Amygdala (tissue), 56 donors: ENCODE results near the gene LTA.

Experiments
- DNase-seq, 56 donors: peaks; one replicate each; lab custom pipeline; 2025; lab: John Stamatoyannopoulos, UW

Gene LTA

DNA sequence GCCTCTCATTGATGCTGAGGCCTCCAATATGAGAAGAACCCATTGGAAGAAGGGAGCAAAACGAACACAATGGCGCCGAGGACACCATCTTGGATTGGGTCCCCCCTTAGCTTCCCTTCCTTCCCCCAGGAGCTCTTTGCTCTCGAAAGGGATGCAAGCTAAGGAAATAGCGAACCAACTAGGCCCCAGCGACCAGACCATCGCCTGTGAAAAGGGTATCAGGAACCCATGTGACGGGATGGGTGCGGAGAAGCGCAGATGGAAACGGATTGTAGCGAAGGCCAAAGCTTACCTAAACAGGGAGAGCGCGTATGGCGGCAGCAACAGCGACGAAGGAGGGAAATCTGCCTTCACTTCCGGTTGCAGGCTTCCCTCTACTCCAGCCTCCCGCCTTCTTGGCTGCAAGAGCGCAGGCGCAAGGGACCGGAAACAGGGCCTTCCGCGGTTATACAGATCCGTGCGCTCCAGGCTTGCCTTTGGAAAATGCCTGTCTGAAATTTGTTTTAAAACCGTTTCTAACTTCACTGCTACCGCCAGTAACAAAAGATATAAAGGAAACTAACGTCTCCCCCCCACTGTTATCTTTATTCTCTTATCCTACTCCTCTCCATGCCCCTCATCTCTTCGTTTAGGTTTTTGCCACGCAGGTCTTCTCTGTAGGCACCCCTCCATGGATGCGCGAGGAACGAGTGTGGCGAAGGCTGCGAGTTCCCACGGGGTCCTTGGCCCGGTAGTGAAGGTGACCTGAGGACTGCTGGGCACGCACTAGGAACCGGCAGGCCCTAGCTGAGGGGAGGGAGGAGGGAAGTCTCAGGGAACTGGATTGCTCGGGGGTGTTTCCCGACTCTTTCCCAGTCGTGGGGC, 30.2 kb upstream of the LTA start, which contains the start of gene DDX39B:
TSS of gene DDX39B (minus strand) at position 346 of the 864 bp plus-strand sequence. CDS start 1,471 bp downstream, outside the sequence.
- DNase-seq, result peak; percentile 67 to 97 (median 92)

DNA sequence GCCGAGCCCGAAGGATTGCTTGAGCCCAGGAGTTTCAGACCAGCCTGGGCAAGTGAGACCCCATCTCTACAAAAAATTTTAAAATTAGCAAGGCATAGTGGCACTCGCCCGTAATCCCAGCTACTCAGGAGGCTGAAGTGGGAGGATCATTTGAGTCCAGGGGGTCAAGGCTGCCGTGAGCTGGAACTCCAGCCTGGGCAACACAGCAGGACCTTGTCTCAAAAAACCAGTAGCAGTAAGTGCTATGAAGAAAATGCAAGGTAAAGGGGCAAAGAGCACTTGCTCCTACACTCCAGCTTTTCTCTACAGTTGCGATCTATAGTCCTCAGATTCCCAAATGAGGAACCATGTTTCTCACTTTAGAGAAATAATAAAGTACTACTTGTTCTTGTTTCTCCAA, 28.4 kb upstream of the LTA start:
- no peak for DNase-seq

DNA sequence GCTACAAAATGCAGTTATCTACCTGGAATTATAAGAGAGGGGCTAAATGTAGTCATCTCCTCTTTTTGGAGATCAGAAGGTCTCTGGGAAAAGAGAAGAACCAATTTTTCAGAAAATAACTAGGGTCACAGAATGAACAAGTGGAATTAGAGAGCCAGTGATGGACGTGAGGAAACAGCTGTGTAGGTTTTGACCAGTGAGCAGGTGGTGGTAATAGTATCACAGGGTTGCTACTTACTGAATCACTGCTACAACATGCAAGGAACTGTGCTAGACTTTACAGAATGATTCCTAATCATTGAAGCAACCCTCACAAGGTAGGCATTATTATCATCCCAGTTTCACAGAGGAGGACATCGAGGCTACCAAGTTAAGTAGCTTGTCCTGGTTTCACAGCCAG, 27.4 kb upstream of the LTA start:
- no peak for DNase-seq

DNA sequence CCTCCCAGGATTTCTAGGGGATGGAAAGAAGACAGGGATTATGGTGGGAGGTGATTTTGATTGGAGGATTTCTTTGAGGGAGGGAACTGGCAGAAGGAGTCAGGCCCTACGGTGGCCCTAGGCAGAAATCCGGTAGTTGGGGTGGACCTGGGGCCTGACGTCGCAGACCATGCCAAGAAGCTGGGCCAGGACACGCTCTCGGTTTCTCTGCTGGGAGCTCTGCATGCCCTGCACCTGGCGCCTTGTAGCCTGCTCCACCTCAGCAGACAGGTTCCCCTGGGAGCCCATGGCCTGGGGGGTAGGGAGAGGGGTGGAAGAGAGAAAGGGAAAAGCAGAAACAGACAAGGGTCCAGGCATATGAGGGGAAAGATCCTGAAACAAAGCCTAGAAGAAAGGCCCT, 26.8 kb upstream of the LTA start:
- no peak for DNase-seq

DNA sequence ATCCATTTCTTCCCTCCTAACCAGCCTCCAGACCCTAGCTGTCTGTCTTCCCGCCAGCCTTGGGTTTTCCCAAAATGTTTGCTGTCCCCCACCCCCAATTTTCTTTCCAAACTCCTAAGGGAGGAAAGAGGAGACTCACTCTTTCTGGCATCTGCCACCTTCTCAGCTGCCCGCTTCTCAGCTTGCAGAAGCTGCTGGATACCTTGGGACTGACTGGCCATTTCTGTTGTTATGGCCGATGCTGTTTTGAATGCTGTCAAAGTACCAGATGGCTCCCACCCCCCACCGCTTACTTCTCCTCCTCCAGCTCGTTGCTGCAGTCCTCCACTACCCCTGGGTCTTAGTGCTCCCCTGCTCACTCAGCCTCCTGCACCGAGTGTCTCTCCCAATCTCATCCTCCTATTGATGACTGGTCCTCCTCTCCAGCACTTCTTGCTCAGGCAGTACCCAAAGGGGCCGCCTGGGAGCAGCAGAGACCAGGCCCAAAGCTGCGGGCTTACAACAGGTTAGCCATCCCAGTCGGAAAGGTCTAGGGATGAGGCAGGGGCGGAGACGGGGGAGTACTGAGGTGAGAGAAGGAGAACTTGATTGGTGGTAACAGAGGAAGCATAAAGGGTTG, 25.6 kb upstream of the LTA start, which contains the start of gene ATP6V1G2:
TSS of gene ATP6V1G2 (minus strand) at position 270 of the 619 bp plus-strand sequence. CDS start at position 221, 49 bp downstream.
- DNase-seq, result peak; percentile 27 to 94 (median 86)

DNA sequence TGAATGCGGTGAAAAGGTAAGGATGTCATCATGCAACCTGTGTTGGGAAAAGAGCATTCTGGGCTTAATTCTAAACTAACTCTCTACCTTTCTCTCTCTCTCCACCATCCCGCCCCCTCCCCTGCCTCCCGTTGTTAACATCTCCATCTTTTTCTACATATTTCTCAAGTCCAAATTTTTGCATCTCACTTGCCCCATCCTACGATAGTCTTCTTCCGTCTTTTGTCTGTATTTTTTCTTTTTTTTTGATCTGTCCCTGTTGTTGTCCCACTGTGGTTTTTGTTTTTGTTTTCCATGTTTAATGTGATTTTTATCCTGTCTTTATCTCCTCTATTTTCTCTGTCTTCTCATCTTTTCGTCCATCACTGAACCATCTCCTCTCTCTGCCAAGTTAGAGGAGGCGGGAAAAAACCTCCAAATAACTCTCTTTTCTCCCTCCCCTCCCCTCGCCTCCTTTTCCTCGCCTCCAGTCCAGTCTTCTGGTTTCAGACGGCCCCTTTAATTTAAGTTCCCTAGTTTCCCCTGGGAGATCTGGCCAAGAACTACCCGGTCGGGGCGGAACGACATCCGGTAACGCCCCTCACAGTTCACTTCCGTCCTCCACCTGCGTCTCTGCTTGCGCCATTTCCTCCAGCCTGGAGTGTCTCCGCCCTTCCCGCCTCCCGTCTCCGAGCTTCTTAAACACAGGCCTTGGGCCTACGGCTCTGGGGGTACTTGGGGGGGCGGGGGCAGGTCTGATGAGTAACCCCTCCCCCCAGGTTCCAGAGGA, 24.9 kb upstream of the LTA start, which contains the start of gene NFKBIL1:
TSS of gene NFKBIL1 (plus strand) at position 651 of the 769 bp plus-strand sequence. CDS start at position 738, 87 bp downstream.
- DNase-seq, result peak; percentile 53 to 98 (median 94)

DNA sequence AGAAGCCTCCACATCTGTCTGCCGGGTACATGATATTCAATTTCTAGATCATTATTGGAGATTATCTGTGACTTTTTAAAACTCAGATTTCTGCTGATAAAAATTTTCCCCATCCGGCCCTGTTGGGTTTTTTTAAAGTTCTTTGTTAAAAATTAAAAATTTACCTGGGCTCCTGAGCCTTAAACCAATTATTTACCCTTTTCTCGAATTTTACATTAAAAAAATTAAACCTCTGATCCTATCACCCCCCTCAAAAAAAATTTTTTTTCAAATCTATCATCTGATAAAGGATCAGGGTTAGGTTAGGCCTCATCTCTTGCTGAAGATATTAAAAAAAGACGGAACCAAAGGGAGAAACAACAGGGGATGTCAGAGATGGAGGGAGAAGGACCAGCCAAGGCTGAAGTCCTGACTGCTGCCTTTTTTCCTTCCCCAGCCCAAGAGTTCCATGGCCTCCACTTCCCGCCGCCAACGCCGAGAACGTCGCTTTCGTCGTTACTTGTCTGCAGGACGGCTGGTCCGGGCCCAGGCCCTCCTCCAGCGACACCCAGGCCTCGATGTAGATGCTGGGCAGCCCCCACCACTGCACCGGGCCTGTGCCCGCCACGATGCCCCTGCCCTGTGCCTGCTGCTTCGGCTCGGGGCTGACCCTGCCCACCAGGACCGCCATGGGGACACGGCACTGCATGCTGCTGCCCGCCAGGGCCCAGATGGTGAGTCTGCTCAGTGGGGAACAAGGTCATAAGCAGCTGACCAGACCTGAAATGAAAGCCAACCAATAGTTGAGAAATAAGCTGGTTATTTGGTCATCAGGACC, 24.2 kb upstream of the LTA start:
- DNase-seq, result no peak

DNA sequence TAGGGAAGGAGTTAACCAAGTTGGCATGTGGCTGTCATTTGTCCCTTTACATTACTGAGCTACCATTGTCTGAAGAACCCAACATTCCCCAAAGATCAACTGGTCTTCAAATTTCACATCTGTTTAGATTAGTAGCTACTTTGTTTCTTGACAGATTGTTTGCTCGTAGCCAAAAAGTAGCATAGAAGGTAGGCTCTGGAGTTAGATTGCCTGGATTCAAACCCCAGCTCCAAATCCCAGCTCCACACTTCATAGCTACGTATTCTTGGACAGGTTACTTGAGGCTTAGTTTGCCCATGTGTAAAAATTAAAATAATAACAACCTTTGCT, 23.6 kb upstream of the LTA start:
- DNase-seq, result no peak

DNA sequence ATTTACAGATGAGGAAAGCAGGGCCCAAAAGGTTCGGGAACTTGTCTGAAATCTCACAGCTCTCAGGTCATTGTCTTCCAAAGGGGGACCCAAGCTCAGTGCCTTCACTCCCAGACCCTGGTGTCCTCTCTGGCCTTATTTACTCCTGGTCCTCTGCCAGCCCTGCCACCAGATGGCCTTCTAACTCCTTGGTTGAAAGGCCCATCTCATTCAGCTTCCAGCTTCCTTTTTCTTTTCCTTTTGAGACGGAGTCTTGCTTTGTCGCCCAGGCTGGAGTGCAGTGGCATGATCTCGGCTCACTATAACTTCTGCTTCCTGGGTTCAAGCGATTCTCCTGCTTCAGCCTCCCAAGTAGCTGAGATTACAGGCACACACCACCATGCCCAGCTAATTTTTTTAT, 20.7 kb upstream of the LTA start:
- peak in 12 of 56 donors; percentile 2 to 66 (median 14) for DNase-seq

DNA sequence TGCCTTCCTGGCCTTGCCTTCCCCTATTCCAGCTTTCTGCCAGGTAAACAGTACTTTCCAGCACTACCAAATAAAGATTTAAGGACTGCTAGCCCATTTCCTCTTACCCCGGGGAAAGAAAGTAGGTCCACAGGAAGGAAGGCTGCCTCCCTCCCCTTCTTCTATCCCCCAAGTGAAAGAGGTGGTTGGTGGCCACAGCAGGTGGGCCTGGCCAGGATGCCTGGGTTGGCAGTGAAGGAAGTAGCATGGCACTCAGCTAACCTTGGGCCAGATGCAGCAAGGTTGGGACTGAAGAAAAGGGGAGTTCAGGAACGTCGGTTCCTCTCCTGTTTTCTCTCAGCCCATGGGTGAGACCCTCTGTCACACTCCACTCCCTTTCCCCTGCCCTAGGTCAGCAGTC, 15.8 kb upstream of the LTA start:
- DNase-seq, result no peak

DNA sequence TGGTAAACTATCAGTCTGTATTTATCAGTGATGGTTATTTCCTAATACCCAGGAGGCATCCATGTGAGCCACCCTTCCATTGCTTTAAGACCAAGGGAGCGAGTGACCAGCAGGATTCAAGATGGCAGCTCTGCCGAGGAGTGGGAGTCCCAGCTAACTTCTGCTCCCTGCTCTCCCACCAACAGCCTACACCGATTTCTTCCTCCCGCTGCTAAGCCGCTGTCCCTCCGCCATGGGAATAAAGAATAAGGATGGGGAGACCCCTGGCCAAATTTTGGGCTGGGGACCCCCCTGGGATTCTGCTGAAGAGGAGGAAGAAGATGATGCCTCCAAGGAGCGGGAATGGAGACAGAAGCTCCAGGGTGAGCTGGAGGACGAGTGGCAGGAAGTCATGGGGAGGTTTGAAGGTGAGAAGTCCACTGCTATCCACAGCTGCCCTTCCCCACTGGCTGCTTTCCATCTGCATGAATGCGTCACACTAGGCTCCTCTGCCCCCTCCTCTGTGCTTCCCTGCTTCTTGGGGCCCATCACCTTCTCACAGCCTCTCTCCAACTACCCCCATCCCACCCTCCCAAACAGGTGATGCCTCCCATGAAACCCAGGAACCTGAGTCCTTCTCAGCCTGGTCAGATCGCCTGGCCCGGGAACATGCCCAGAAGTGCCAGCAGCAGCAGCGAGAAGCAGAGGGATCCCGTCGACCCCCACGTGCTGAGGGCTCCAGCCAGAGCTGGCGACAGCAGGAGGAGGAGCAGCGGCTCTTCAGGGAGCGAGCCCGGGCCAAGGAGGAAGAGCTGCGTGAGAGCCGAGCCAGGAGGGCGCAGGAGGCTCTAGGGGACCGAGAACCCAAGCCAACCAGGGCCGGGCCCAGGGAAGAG, 14.4 kb upstream of the LTA start:
- DNase-seq, result no peak

DNA sequence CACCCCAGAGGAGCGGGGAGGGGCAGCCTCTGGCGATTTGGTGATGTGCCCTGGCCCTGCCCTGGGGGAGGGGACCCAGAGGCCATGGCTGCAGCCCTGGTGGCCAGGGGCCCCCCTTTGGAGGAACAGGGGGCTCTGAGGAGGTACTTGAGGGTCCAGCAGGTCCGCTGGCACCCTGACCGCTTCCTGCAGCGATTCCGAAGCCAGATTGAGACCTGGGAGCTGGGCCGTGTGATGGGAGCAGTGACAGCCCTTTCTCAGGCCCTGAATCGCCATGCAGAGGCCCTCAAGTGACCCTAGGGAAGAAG, 13.8 kb upstream of the LTA start:
- DNase-seq, result no peak

DNA sequence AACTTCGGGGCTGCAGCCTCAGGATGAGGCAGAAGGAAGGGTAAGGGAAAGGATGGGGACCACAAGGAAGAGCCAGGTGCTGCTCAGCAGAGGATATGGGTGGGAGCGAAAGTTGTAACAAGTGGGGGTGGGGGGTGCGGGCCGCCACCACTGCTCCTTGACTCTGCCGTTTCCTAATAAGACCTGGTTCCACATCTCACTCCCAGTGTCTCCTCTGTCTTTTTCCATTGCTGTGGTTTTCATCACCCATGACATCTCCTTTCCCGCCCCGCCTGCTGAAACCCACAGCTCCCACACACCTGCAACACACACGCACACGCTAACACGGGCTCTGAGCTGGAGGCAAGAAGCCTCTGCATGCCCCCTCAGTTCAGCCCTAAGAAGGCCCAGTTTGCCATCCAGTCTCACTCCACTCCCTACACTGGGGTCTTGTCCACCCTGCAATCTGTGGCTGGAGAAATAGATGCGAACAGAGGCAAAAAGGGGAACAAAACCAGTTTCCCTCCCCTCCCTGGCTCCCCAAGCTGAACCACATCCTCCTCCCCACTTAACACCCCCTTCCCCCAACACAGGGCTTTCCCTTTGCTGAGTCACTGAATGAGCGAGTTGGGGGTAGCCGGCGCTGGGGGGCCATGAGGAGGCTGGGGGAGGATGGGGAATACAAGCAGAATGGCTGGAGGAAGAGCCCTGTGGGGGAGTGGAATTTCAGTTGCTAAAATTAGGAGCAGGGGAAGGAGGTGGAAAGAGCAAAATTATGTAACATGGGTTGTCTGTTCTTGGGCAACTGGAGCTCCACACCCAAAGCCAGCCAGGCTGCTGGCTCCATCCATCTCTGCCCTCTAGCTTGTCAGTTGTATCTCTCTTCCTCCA, 13.2 kb upstream of the LTA start:
- DNase-seq, result peak in 25 of 56 donors; percentile 5 to 69 (median 25)

DNA sequence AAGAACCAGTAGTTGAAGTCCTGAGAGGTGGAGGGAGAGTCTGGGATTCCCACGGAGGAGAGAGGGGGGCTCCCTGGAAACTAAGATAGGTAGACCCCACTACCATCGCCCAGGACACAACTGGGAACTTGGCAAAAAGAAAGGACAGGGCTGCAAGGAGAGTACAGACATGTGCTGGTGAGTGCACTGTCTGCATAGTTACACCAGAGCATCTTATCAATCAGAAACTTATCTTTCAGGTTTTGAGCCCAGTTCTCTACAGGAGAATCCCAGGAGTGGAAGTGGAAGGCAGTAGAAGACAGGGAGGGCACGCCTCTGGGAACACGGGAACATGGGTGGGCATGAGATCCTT, 12.5 kb upstream of the LTA start:
- DNase-seq, result no peak

DNA sequence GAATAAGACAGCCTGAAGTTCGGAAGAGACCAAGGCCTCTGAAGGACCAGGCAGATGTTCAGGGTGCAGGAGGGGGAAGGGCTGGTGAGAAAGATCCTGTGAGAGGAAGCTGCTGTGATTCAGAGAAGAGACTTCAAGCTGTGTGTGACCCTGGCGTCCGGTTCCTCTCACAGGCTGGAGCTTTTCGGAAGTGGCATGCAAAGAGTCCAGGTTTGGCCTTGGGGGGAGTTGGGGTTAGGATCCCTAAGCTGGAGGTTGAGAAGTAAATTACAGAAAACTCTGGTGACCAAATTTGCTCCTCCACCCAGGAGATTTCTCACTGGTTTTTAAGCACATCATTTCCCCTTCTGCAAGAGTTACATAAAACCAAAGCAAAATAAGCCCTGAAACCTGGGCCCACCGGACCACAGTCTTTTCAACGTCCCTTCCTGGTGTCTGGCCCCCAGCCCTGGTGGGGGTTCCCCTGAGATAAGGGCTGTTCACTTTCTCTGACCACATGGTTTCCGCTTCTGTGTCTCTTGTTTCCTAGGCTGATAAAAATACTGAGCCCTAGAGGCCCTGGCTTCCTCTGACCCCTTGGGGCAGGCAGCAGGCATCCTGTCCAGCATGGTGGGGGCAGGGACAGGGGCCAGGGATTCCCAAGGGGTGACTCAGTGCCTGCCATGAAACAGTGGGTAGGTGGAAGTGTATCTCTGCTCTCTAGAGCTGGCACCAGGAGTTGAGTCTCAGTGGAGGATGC, 12.0 kb upstream of the LTA start:
- peak in 16 of 56 donors; percentile 6 to 63 (median 16) for DNase-seq

DNA sequence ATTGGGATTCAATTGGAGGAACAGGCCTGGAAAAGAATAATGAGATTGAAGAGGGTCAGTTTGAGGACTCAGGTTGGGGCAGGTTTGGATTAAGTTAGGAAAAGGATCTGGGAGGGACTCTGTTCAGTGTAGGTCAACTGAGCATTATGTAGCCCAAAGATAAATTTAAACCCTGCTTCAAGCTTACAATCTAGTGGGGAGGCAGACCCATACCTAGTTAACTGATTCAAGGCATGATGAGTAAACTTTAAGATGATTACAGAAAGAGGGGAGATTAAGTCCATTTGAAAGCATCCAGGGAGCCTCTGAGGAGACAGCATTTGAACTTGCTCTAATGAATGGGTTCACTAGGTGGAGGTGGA, 11.4 kb upstream of the LTA start:
- no peak for DNase-seq

DNA sequence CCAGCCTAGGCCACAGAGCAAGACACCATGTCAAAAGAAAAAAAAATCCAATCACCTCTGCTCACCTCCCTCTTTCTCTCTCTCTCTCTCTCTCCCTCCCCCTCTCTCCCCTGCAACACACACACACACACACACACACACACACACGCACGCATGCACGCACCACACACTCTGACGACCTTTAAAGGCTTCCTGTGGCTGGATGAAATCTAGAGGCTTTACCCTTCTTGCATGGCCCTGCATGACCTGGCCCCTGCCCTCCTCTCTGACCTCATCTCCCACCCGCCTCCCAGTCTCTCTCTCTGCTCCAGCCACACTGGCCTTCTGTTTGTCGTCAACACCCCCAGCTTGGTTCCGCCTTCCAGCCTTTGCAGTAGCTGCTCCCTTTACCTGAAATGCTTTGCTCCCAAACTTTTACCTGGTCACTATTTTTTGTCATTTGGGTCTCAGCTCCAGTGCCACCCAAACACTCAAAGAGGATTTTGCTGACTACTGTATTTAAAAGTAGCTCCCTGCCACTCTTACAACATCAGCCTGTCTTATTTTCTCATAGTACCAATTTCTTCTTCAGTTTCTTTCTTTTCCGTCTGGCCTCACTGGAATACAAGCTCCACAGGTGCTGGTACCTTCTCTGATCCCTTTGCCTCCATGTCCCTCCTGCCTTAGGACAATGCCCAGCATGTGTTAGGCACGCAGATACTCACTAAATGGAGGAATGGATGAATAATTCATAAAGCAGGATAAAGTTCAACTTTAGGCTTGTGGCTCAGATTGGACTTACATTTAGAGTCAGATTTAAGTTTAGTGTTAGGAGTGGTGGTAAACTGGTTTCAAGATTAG, 4.3 kb upstream of the LTA start:
- no peak for DNase-seq
